CD4-positive, alpha-beta T cell treated with Interleukin-12 subunit alpha and Interleukin-12 subunit beta, for 1 hour (primary cell): ENCODE data around the gene RPLP2.

Experiments used
- DNase-seq: peaks from one replicate; pipeline ENCODE4 v3.0.0-alpha.2; 2020

The RPLP2 gene

DNA sequence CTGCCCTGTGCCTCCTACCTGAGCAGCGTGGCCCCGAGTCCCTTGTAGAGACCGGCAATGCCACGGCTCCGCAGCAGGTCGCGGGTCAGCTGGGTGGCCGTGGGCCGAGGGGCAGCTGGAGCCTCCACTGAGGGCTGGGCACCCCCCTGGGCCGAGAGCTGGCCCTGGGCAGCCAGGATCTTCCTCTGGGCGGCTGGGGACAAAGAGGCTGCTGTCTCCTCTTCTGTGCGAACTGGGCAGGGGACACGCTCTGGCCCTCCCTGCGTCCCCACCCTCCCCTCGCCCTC is 17.3 kb upstream of the RPLP2 start:
- DNase-seq: no peak

DNA sequence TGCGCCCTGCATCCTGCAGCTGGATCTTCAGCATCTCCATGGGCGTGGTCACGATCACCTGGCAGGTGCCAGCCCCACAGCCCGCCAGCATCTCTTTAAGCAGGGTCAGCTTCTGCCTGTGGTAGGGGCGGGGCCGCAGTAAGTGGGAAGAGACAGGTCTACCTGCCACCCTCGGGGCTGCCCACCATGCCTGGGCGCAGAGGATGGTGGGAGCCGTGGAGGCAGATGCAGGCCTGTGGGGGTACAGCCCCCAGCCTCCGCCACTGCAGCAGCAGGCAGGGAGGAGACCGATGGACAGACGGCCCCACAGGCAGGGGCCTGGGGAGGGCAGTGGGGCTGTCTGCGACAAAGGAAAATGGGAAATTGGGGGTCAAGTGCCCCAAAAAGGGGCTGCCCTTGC is 16.9 kb upstream of the RPLP2 start:
- DNase-seq: no peak

DNA sequence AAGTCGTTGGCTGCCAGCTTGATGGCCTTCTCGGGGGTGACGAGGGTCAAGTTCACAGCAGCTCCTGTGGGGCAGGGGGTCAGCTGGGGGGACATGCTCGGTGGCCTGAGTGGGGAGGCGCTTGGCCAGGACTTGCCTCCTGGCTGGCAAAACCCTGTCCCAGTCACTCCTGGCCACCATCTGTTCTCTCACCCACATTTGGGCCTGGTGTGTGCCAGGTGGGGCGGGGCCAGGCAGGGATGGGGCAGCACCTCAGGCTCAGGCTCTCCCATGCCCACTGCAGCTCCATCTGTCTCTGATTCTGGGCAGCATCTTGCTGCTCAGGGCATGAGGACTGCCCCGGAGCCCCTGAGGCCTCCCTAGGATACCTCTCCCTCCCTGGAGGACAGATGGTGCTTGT is 16.2 kb upstream of the RPLP2 start:
- DNase-seq: no peak

DNA sequence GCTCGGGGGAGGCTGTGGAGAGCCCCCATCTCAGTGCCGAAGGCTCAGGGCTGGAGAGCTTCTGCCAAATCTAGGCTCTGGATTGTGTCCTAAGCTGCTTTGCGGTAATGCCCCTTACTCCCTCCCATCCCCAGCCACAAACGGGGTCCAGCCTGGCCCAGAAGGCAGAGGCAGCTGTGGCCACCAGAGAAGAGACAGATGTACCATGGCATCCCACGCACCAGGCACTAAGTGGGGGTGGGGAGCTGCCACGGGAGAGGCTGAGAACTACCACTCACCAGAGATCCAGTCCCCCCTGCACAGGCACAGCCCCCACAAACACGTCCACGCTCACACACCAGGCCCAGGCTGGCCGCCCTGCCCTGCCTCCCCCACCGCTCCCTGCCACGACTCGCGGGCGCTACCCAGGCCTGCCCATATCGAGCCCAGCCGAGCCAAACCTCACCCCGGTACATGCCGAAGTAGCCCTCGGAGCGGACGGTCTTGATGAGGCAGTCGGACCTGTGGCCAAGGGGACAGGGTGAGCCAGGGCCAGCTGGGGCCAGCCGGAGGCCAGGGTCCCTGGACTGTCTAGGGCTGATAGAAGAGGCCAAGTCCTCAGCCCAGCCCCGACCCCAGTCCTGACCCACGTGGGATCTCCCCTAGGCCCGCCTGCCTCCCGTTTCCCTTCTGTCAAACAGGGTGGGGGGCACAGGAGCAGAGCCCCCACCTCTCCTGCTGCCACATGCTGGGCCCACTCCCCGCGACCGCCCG is 15.6 kb upstream of the RPLP2 start:
- DNase-seq: no peak

DNA sequence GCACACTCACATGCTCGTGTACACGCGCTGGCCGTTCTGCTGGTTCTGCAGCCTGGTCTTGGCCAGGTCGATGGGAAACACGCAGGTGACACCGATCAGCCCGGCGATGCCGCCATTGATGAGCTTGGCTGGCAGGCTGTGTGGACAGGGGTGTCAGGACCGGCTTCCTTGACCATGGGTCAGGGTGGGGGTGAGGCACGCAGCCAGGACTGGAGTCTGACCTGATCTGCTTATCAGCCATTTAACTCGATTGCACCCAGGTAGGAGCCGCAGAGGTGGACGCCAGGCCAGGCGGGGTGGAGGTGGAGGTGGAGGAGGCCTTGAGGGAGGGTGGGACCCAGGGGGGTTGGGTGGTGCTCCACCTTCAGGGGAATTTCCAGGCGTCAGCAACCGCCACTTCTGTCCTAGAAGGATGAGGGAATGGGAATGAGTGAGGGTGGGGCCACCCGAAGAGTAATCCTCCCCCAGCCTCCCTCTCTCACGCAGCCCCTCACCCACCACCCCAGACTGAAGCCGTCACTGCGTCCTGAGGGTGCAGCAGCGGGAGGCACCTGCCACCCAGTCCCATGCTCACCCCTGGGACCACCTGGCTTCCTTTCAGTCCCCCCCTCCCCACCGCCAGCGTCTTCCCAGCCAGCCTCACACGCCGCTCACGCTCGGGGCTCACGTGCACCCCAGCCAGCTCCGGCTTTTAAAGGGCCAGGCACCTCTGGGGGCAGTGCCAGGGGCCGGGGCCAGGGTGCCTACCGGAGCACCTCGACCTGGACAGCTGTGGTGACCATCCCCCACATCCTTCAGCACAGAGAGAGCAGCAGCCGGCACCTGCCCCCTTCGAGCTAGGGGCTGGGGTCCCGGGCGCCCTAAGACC is 14.8 kb upstream of the RPLP2 start:
- DNase-seq: no peak

DNA sequence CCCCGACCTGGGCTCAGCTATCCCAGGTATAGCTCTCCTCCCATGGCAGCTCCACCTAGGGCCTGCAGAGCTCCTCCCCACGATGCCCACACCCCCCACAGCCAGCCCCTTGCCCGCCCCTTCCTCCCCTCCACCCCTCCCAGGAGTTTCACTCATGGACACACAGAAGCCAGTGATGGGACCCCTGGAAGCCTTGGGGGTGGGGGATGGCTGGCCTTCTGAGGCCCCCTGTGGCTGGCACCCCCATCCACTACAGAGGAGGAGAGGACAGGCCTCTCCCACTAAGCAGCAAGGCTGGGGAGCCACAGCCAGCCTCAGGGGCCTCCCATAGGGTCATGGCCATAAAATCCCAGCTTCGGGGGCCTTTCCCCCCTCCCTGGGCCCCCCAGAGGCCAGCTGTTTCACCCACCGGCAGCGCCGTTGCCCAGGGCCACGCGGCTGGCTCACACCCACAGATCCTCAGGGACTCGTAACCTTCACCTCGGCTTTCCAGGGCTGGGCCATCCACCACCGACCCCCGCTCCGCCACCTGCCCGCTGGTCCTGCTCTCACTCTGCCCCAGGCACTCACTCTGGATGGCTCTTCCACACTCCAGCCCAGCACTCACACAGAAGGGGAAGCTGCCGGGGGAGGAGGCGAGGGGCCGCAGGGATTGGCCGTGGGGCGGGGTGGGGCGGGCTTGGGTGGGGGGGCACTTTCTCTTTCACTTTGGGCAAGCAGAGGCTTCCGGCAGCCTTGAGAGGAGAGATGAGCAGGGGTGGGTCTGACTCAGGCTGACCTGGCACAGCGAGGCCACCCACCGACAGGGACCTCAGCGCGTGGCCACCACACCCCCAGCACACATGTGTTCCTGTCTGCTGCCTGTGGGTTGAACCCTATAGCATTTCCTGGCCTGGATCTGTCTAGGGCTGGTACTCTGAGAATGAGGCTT is 13.9 kb upstream of the RPLP2 start:
- DNase-seq: peak; percentile 81

DNA sequence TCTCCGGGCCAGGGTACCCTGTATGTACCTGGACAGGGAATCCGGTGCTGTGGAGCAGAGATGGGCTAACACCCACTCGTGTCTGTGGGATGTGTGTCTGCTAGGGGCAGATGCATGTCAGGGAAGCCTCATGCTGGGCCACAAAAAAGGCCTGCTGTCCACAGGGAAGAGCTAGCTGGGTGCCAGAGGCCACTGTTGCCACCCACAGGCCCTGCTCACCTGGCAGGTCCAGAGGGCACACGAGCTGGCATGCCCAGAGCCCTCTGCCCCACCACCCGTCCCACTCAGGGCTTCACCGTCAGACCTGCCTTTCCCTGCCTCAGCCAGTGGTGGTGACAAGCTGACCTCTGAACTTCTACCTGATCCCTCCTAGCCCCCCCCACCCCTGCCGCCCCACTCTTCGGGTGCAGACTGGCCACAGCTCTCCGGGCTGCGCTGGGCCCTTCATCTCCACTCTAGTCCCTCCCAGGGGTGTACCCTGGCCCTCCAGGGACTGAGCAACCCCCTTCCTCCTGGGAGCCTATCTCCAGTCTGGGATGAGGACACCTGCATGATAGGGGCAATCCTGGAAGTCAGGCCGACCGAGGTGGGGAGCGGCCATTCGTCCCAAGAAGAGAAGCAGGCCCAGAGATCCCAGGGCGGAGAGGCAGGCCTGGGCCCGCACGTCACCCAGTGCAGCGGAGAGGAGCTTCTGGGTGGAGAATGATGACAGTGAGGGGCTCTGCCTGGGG is 13.0 kb upstream of the RPLP2 start:
- DNase-seq: no peak

DNA sequence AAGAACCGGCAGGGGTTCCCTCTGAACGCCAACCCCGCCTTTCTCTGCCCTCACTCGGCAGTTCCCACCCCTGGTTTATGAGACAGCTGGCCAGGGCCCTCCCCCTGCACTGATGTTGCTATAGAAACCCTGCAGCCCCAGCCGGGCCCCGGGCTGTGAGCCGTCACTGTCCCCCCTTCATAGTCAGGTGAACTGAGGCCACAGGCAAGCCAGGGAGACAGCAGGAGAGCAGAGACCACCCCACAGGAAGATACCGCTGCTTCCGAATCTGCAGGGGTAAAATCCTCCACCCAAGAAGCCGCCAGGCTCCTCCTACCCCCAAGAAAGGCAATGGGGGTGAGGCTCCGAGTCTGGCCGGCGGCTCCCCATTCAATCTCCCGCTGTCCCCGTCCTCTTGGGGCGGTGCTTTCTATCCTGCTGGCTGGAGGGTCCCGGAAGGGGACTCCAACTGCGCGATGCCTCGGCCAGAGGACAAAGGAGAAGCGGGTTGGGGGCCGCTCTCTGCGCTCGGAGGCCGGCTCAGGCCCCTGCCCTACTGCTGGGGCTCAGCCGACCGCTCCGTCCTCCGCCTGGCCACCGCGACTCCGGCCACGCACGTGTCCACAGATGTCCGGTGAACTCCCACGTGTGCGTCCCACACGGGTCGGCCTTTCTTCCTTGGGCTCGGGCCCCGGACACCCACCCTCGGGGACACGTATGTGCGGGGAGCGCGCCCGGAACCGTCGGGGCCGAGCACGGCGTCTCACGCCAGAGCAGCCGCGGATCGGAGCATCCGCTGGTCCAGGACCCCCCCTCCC is 12.3 kb upstream of the RPLP2 start:
- peak; percentile 87 for DNase-seq

DNA sequence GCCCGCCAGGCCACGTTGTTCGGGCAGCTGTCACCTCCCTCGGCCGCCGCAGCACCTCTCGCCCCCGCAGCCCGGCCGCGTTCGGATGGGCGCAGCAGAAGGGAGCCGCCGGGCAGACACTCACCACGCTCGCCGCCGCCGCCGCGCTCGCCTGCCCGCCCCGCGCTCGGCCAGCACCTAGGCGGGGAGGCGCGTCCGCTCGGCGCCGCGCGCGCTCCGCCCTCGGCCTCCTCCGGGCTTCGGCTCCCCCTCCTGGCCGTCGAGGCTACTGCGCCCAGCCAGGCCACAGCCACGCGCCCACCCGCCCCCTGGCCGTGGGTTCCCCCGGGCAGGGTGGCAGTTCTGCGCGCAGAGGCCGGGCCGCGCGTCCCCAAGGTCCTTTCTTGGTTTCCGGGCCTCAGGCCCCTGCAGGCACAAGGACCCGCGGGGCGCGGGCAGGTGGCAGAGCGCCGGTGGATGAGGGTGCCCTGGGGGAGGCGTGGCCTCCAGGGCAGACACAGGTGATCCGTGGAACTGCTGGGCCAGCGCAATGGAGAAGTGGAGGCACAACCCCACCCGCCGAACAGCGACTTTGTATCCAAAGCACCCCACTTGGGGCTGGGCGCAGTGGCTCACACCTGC is 11.6 kb upstream of the RPLP2 start, which contains the start of gene SLC25A22:
TSS of gene SLC25A22 (minus strand) at position 189 of the 621 bp plus-strand sequence. CDS start 3,275 bp downstream, outside the sequence.
- DNase-seq: peak; percentile 86

DNA sequence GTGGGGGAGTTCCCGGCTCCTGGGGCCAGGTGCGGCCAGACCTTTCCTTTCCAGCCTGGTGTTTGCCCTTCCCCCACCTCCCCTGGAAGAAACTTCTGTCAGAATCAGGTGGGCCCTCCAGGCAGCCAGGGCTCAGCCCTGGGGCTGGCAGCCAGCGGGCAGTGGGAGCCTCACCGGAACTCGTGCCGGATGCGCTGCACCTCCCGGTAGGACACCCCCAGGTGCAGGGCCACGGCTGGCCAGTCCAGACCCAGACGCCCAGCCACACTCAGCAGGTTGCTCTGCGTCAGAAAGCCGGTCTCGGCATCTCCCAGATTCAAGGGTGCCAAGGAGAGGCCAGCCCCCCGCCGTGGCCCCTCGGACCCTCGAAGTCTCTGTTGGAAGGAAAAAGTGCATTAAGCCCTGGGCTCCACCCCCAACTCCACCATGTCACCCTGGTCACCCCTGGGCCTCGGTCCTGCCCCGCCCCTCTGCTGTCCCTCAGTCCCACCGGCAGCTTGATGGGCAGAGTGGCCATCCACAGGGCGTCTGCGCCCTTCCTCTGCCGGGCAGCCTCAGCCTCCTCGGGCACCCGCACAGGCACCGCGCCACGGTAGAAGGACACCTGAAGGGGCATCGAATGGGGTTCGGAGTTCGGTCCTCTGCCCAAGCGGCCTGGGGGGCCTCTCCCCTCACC is 10.0 kb upstream of the RPLP2 start:
- no peak for DNase-seq

DNA sequence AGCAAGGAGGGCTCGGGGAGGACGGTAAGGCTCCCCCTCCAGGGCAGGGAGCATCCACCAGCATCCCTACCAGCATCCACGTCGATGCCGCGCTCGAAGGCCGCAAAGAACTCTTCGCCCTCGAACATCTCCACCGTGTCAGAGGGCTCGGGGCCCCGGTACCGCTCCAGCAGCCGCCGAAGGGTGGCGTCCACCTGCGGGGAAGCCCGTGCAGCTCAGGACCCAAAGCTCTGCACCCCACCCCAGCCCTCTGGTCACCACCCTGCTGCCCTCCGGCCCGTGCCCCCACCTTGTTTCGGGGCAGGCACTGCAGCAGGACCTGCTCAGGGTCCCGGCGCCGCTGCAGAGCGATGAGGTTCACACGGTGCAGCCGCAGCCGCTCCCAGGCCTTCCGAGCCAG is 9.3 kb upstream of the RPLP2 start:
- no peak for DNase-seq

DNA sequence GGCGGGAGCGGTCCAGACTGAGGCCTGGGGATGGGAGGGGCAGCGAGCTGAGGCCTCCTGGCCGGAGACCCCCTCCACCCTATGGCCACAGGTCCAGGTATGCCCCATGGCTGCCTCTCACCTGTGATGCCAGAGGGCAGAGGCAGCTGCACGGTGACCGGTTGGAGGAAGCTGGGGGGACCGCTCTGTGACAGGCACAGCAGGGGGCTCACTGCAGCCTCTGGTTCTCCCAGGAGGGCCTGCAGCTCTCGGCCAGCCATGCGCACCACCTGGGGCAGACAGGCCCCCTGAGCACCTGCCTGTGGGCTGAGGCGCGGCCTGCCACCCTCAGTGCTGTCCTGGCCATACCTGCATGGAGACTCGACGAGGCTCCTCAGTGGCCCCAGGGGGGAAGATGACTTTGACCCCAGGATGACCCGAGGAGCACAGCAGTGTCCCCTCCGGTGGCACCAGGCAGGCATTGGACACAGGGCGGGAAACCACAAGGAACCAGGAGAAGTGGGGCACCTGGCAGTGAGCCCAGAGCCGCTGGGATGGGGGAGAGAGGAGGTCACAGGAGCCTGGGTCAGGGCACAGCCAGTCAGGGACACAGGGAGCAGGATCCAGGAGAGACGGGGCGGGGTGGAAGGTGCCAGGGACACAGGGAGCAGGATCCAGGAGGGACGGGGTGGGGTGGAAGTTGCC is 8.5 kb upstream of the RPLP2 start:
- no peak for DNase-seq

DNA sequence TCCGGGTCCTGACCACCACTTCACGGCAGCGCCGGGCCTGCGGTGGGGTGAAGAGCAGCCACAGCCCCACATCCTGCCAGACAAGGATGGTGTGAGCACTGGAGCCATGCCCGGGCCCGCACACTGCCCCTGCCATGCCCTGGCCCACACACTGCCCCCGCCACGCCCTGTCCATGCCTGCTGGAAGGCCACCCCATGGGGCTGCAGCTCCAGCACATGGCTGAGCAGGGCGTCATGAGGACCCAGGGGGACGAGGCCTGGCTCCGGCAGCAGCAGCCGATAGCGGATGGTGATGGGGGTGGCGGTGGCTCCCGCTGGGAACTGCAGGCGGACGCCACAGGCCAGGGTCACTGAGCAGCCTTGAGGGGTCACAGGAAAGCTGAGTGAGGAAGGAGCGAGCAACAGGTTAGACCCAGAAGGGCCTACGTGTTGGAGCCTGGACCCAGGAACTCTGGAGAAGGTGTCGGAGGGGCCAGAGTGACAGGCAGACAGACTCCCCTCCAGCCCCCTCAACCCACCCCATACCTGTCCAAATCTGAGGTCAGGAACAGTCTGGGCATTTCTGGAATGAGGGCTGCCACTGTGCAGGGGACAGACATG is 7.6 kb upstream of the RPLP2 start:
- no peak for DNase-seq

DNA sequence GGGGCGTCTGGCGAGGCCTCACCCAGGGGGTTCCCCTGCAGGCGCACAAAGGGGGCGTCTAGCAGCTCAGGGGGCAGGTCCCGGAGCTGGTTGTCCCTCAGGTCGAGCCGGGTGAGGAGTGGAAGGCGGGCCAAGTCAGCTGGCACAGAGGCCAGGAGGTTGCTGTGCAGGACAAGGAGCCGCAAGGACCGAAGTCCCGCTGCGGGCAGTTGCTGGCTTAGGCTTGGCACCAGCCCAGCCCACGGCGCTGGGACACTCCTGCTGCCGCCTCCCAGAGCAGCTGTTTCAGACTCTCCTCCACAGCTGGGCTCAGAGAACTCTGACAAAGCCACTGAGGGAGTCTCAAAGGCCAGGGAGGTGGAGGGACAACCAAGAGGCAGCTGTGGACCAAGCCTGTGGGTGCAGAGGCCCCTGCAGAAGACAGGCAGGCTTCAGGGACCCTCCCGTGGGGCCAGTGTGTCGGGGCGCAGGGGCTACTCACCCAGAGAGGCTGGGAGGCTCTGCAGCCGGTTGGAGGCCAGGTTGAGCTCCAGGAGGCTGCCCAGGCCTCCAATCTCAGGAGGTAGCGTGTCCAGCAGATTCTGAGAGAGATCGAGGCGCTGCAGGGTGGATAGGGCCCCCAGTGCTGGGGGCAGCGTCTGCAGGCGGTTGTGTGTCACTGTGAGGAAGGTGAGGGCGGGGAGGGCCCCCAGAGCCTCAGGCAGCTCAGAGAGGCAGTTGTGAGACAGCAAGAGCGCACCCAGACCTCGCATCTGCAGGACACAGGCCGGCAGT is 6.9 kb upstream of the RPLP2 start:
- no peak for DNase-seq

DNA sequence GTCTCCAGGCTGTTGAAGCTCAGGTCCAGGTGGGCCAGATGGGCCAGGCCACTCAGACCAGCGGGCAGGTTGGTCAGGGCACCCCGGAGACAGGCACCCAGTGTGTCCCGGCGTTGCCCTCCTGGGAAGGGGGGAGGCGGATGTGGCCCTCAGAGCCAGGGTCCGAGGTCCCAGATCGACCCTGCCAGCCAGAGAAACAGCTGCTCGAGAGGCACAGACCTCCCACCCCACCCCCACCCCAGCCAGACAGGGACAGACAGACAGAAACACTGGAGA is 6.4 kb upstream of the RPLP2 start:
- no peak for DNase-seq

DNA sequence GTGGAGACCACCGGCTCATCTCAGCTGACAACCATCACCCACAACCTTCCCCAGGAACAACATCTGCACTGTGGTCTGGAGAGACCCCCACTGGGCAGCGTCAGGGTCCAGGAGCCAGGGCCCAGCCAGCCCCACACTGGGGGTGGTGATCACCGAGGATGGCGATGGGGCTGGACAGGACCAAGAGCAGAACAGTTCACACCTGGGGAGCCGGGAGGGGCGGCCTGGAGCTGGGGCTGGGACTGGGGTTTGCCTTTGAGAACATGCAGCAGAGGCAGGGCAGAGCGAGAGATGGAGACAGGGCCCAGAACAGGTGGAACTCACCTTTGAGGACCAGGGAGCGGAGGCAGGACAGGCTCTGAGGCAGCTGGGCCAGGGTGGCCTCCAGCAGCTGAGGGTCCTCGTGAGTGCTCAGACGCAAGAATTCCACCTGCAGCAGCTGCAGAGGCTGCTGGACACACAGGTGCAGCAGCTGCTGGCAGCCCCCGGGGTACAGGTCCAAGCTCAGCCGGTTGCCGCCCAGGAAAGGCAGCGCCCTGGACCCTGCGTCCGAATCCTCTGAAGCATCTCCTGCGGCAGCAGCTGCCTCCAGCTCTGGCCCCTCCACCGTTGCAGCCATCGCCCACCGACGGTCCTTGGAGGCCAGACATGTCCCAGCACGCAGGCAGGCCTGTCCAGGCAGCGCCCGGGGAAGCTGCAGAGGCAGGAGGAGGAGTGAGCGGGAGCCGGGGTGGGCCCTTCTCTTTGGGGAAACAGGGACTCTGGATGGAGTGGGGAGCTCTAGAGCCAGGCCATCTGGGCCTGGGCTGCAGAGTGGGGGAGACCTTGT is 5.8 kb upstream of the RPLP2 start:
- no peak for DNase-seq

DNA sequence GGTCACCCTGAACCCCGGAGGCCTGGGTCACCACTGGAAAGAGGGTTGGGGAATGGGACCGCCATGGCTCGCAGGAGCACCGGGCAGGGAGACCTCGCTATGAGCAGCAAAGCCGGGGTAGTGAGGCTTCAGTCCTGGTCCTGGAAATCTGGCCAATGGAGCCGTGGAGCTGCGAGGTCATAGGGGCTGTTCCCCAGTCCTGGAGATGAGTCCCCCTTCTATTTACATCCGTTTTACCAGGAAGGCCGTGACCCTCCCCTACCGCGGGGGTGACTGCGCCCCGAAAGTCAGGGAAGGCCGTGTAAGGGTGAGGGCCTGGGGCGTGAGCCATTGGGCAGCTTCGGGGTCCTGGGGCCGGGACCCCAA is 5.2 kb upstream of the RPLP2 start:
- DNase-seq: no peak
